ENCODE results near the gene NFATC1. TPM values are rescaled to one million over a fixed set of nuclear protein-coding genes. Genes with fewer than 3 reads are reported as not detected.

Gene NFATC1
- polyA plus RNA-seq, 1 of the 3 experiments (the other 2 are of a cell fraction) = 0.02 TPM

DNA sequence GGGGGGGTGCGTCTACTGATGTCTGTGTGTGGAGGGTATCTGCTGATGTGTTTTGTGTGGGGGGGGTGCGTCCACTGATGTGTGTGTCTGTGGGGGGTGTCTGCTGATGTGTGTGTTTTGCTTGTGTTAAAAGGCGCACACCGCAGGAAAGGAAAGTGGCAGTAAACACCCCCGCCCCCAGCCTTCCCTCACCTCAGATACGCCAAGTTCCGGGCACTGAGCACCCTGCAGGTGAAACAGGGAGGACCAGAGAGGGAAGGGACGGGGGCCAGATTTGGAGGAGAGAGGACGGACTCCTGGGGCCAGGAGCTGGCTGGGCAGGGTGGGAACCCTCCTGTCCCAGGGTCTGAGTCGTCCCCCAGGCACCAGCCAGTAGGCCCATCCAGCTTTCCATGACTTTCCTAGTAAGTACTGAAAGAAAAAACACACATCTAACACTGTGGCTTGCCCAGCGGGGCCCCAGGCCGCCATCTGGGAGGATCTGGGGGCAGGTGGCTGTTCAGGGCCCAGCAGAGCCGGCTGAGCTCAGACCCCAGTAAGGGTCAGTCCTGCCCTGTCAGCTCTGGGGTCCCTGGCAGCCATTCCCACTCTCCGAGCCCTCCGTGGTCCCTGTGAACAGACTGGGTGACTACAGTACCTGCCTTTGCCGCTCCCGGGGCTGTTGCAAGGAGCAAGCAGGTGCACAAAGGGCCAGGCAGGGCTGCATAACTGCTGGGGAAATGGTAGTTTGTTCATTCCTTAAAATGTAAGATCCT lies 126.9 kb downstream of the NFATC1 start:
- Histone ChIP-seq H3F3A (replicated peaks; ENCODE audit: insufficient read depth) (no peaks in the 10 kb centered on the region), H3K36me3 (replicated peaks in 1 of 2; ENCODE audit: control insufficient read depth in 1 of 2, insufficient read depth in 2 of 2, low read length in 1 of 2) (no peaks in the 10 kb centered on the region), H3K27ac (ENCODE audit: low read depth in 2 of 2, low read length in 1 of 2) (no peak overlapping the region), H3K27me3 (ENCODE audit: insufficient read depth) (peaks cover 74% of the 10 kb centered on the region), H3K9me2 (no peaks in the 10 kb centered on the region), H3K4me2 (no peak overlapping the region), H3K4me1 (ENCODE audit: control insufficient read depth in 1 of 2, insufficient read depth in 2 of 2, low read depth in 1 of 2, low read length in 1 of 2) (no peaks in the 10 kb centered on the region), H4K20me1 (ENCODE audit: insufficient read depth) (peaks cover 3% of the 10 kb centered on the region; the same call in 1 of the 2 replicates), H3K9me3 (no peaks in the 10 kb centered on the region), H3K79me2 (ENCODE audit: insufficient read depth) (no peaks in the 10 kb centered on the region), H3K9ac (no peak overlapping the region), H3K4me3 (ENCODE audit: low read depth in 2 of 2, low read length in 1 of 2) (no peak overlapping the region), H2AFZ (ENCODE audit: low read depth) (no peak overlapping the region)
- no peak for TF ChIP-seq ELF1 (IDR thresholded peaks at IDR 0.05)
- TF ChIP-seq, protein P1, sequence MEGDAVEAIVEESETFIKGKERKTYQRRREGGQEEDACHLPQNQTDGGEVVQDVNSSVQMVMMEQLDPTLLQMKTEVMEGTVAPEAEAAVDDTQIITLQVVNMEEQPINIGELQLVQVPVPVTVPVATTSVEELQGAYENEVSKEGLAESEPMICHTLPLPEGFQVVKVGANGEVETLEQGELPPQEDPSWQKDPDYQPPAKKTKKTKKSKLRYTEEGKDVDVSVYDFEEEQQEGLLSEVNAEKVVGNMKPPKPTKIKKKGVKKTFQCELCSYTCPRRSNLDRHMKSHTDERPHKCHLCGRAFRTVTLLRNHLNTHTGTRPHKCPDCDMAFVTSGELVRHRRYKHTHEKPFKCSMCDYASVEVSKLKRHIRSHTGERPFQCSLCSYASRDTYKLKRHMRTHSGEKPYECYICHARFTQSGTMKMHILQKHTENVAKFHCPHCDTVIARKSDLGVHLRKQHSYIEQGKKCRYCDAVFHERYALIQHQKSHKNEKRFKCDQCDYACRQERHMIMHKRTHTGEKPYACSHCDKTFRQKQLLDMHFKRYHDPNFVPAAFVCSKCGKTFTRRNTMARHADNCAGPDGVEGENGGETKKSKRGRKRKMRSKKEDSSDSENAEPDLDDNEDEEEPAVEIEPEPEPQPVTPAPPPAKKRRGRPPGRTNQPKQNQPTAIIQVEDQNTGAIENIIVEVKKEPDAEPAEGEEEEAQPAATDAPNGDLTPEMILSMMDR (IDR thresholded peaks at IDR 0.05) = no peak
- ChIA-PET POLR2A (no interaction called here), CTCF (no interaction called here)
- DNase-seq = no peak
- WGBS (ENCODE audit: low lambda C conversion rate) = 63% methylated on average over 6 of the region's 17 CpGs

DNA sequence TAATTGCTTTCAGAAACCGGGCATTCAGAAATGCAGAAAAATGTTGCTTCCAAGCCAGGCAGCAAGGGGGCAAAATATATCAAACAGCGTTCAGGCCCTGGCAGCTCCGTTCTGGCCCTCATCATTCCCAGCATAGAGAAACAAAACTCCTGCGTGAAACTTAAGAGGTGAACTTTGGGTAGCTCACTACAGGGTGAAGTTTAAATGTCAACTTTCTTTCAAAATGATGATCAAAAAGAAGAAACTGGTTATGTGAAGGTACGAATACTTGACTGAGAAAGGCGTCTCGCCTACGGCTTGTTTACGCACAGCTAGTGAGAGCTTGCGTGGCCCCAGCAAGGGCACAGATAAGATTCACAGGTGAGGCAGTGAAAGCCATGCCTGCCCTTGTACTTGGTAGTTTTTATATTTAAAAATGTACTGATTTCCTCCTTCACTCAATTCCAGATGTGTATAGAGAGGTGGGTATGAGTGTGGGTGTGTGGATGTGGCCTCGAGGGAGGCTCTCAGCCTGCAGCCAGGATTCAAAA lies 127.5 kb downstream of the NFATC1 start:
- Histone ChIP-seq H4K20me1 (ENCODE audit: insufficient read depth) (peaks cover 7% of the 10 kb centered on the region; the same call in 1 of the 2 replicates), H3K9ac (no peak overlapping the region), H3K36me3 (replicated peaks in 1 of 2; ENCODE audit: control insufficient read depth in 1 of 2, insufficient read depth in 2 of 2, low read length in 1 of 2) (no peaks in the 10 kb centered on the region), H3K4me1 (ENCODE audit: control insufficient read depth in 1 of 2, insufficient read depth in 2 of 2, low read depth in 1 of 2, low read length in 1 of 2) (no peaks in the 10 kb centered on the region), H3K9me2 (no peaks in the 10 kb centered on the region), H3K4me3 (ENCODE audit: low read depth in 2 of 2, low read length in 1 of 2) (no peak overlapping the region), H3K79me2 (ENCODE audit: insufficient read depth) (no peaks in the 10 kb centered on the region), H3F3A (replicated peaks; ENCODE audit: insufficient read depth) (no peaks in the 10 kb centered on the region), H3K4me2 (no peak overlapping the region), H3K27ac (ENCODE audit: low read depth in 2 of 2, low read length in 1 of 2) (no peak overlapping the region), H2AFZ (ENCODE audit: low read depth) (no peak overlapping the region), H3K27me3 (ENCODE audit: insufficient read depth) (peaks cover 75% of the 10 kb centered on the region), H3K9me3 (no peaks in the 10 kb centered on the region)
- DNase-seq = no peak
- CTCF ChIA-PET = interaction anchor here (1.5 kb wide), 1 partner anchor 142 kb away, joined by 6 read pairs; no protein-coding TSS in a partner anchor
- POLR2A ChIA-PET = no interaction called here
- 51% methylated on average over 11 of the region's 11 CpGs for WGBS (ENCODE audit: low lambda C conversion rate)
- no peak for TF ChIP-seq FOSL2 (IDR thresholded peaks at IDR 0.05; ENCODE audit: borderline replicate concordance, low read depth)
- no peak for TF ChIP-seq ELF1 (IDR thresholded peaks at IDR 0.05)
- TF ChIP-seq YY1 (IDR thresholded peaks at IDR 0.05; ENCODE audit: low read depth) = no peak
- no peak for TF ChIP-seq TEAD4 (IDR thresholded peaks at IDR 0.05; ENCODE audit: borderline replicate concordance, insufficient read depth)
- no peak for TF ChIP-seq FOXJ3 (CRISPR knock-in tag; IDR thresholded peaks at IDR 0.05)

DNA sequence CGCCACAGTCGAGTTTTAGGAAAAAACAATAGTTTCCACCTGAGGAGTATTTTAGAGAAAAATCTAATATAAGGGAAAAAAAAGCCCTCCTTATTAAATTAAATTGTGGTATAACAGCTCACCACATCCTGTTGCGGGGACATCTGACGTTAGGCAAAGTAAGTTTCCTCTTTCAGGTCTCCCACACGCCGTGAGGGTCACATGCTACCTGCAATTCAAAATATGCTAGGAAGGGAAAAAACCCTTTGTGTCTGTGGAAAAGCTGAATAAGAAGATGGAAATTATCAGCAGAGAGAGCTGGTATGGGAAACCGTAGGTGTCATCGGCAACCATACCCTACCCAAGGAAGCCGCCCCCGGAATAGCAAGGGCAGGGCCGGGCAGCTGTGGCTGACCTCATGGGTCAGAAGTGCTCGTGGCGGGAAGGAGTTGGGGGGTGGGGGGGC lies 128.0 kb downstream of the NFATC1 start:
- Histone ChIP-seq H3K4me1 (ENCODE audit: control insufficient read depth in 1 of 2, insufficient read depth in 2 of 2, low read depth in 1 of 2, low read length in 1 of 2) (no peaks in the 10 kb centered on the region), H3K4me2 (no peak overlapping the region), H4K20me1 (ENCODE audit: insufficient read depth) (peaks cover 7% of the 10 kb centered on the region; the same call in 1 of the 2 replicates), H3K27ac (ENCODE audit: low read depth in 2 of 2, low read length in 1 of 2) (no peak overlapping the region), H2AFZ (ENCODE audit: low read depth) (no peak overlapping the region), H3K79me2 (ENCODE audit: insufficient read depth) (no peaks in the 10 kb centered on the region), H3K27me3 (ENCODE audit: insufficient read depth) (peaks cover 72% of the 10 kb centered on the region), H3K36me3 (replicated peaks in 1 of 2; ENCODE audit: control insufficient read depth in 1 of 2, insufficient read depth in 2 of 2, low read length in 1 of 2) (no peaks in the 10 kb centered on the region), H3K9me2 (no peaks in the 10 kb centered on the region), H3K4me3 (ENCODE audit: low read depth in 2 of 2, low read length in 1 of 2) (no peak overlapping the region), H3K9me3 (no peaks in the 10 kb centered on the region), H3F3A (replicated peaks; ENCODE audit: insufficient read depth) (no peaks in the 10 kb centered on the region), H3K9ac (no peak overlapping the region)
- no peak for DNase-seq
- ChIA-PET POLR2A (no interaction called here), CTCF (interaction anchor here (0.6 to 1.5 kb wide), 2 partner anchors 76 to 143 kb away, joined by 3 to 6 read pairs; no protein-coding TSS in a partner anchor)
- WGBS (ENCODE audit: low lambda C conversion rate) = 42% methylated on average over 11 of the region's 13 CpGs
- TF ChIP-seq SMC3 (IDR thresholded peaks at IDR 0.05; ENCODE audit: low read depth, low read length) (no peak), RAD21 (IDR thresholded peaks at IDR 0.05; ENCODE audit: low read length) (no peak), MXI1 (IDR thresholded peaks at IDR 0.05; ENCODE audit: low read depth, low read length) (no peak), NRF1 (IDR thresholded peaks at IDR 0.05; ENCODE audit: low read depth, low read length) (no peak), TCF12 (IDR thresholded peaks at IDR 0.05) (no peak), RCOR1 (IDR thresholded peaks at IDR 0.05; ENCODE audit: low read length) (no peak)
- TF ChIP-seq, protein P2, sequence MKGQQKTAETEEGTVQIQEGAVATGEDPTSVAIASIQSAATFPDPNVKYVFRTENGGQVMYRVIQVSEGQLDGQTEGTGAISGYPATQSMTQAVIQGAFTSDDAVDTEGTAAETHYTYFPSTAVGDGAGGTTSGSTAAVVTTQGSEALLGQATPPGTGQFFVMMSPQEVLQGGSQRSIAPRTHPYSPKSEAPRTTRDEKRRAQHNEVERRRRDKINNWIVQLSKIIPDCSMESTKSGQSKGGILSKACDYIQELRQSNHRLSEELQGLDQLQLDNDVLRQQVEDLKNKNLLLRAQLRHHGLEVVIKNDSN (IDR thresholded peaks at IDR 0.05; ENCODE audit: borderline replicate concordance, low read depth) = no peak
- TF ChIP-seq, protein P3, sequence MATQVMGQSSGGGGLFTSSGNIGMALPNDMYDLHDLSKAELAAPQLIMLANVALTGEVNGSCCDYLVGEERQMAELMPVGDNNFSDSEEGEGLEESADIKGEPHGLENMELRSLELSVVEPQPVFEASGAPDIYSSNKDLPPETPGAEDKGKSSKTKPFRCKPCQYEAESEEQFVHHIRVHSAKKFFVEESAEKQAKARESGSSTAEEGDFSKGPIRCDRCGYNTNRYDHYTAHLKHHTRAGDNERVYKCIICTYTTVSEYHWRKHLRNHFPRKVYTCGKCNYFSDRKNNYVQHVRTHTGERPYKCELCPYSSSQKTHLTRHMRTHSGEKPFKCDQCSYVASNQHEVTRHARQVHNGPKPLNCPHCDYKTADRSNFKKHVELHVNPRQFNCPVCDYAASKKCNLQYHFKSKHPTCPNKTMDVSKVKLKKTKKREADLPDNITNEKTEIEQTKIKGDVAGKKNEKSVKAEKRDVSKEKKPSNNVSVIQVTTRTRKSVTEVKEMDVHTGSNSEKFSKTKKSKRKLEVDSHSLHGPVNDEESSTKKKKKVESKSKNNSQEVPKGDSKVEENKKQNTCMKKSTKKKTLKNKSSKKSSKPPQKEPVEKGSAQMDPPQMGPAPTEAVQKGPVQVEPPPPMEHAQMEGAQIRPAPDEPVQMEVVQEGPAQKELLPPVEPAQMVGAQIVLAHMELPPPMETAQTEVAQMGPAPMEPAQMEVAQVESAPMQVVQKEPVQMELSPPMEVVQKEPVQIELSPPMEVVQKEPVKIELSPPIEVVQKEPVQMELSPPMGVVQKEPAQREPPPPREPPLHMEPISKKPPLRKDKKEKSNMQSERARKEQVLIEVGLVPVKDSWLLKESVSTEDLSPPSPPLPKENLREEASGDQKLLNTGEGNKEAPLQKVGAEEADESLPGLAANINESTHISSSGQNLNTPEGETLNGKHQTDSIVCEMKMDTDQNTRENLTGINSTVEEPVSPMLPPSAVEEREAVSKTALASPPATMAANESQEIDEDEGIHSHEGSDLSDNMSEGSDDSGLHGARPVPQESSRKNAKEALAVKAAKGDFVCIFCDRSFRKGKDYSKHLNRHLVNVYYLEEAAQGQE (IDR thresholded peaks at IDR 0.05; ENCODE audit: low read depth, low read length) = no peak
